ENCODE results near the gene JAG1. TPM values are rescaled to one million over a fixed set of nuclear protein-coding genes. Genes with fewer than 3 reads are reported as not detected.

JAG1 gene
- polyA plus RNA-seq, 3 donors = 0.70 to 6.8 (median 0.85) TPM

DNA sequence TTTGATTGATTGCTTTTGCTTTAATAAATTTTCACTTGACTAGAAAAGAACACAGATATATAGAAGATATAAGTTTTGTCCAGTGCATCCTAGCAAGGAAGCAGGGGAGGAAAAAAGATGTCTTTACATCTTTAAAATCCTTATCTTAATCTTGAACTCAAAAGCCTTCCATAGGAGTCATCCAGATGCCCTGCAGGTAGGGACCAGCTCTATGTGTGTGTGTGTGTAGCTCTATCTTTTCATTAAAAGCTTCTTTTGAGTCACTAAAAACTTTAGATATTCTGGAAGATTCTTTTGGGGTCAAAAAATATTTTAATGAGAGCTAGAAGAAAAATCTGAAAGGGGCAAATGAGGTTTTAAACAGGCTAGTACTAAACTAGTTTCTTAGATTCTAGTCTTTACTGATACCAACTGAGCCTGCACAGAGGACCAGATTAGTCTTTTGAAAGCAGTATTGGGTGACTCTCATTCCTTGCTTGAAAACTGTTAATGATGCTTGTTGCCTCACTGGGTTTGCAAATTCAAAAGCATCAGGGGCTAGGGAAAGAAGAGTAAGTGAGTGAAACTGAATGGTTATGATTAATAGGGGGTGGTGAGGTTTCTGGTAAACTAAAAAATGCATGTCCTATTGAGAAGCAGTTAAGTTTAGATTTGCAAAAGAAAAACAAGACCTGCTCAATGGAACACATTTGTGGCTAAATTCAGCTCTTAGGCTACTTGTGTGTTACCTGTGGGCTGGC, 40.6 kb upstream of the JAG1 start:
- Histone ChIP-seq H3K4me1 (ENCODE audit: control insufficient read depth in 1 of 2, insufficient read depth in 2 of 2, low read length in 2 of 2) (no peaks in the 10 kb centered on the region), H3K4me3 (replicated peaks in 1 of 3; ENCODE audit: low read depth in 2 of 3, low read length in 3 of 3) (no peak overlapping the region), H3K27ac (ENCODE audit: low read depth in 1 of 2, low read length in 2 of 2) (no peak overlapping the region), H3K9me3 (replicated peaks in 1 of 2; ENCODE audit: control insufficient read depth in 1 of 2, insufficient read depth in 1 of 2, low read length in 2 of 2) (no peaks in the 10 kb centered on the region), H3K27me3 (ENCODE audit: control insufficient read depth in 2 of 2, insufficient read depth in 2 of 2, low read length in 2 of 2) (no peaks in the 10 kb centered on the region), H4K20me1 (ENCODE audit: insufficient read depth, low read length) (no peaks in the 10 kb centered on the region), H3K36me3 (replicated peaks in 1 of 2; ENCODE audit: control insufficient read depth in 1 of 2, insufficient read depth in 2 of 2, low read length in 2 of 2) (no peaks in the 10 kb centered on the region), H3K4me2 (replicated peaks; ENCODE audit: extremely low read depth, low read length, poor library complexity, severe bottlenecking) (no peak overlapping the region), H2AFZ (ENCODE audit: insufficient read depth, low read depth, low read length, poor library complexity, severe bottlenecking) (no peak overlapping the region), H3K79me2 (ENCODE audit: insufficient read depth, low read length) (no peaks in the 10 kb centered on the region), H3K9ac (ENCODE audit: insufficient read depth, low read length, poor library complexity, severe bottlenecking) (no peak overlapping the region)
- DNase-seq = no peak
- Mint-ChIP-seq H3K4me3 (no peak overlapping the region), H3K27me3 (ENCODE audit: low read depth in 3 of 3) (peaks cover 0 to 2% (median 2%) of the 10 kb centered on the region in 3 donors), H3K4me1 (no peaks in the 10 kb centered on the region), H3K9me3 (peaks cover 0 to 3% (median 0%) of the 10 kb centered on the region in 7 donors), H3K36me3 (no peaks in the 10 kb centered on the region), H3K27ac (no peak overlapping the region)
- TF ChIP-seq, protein P1, sequence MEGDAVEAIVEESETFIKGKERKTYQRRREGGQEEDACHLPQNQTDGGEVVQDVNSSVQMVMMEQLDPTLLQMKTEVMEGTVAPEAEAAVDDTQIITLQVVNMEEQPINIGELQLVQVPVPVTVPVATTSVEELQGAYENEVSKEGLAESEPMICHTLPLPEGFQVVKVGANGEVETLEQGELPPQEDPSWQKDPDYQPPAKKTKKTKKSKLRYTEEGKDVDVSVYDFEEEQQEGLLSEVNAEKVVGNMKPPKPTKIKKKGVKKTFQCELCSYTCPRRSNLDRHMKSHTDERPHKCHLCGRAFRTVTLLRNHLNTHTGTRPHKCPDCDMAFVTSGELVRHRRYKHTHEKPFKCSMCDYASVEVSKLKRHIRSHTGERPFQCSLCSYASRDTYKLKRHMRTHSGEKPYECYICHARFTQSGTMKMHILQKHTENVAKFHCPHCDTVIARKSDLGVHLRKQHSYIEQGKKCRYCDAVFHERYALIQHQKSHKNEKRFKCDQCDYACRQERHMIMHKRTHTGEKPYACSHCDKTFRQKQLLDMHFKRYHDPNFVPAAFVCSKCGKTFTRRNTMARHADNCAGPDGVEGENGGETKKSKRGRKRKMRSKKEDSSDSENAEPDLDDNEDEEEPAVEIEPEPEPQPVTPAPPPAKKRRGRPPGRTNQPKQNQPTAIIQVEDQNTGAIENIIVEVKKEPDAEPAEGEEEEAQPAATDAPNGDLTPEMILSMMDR (IDR thresholded peaks at IDR 0.05) = no peak
- intact Hi-C loops (cut with micrococcal nuclease) = no loop called here

DNA sequence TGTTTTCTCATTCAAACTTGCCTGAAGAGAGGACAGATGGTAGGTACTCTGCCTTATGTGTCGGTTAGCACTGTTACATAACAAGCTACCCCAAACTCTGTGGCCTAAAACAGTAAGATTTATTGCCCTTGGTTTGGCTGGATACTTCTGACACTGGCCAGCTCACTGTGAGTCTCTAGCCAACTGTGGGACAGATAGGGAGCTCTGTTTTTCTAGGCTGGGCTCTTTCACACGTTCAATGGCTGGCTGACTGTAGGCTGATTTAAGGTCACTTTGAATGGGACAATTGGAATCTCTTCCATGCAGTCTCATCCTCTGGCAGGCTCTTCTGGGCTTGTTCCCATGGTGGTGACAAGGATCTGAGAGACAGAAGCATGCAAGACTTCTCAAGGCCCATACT, 39.4 kb upstream of the JAG1 start:
- TF ChIP-seq, protein P1 (IDR thresholded peaks at IDR 0.05) = no peak
- WGBS (ENCODE audit: insufficient coverage) = 89% methylated on average over 1 of the region's 2 CpGs

More for the DNA sequence above, 39.4 kb upstream of the JAG1 start:
- intact Hi-C loops (cut with micrococcal nuclease) = no loop called here
- no peak overlapping the region for H3K27ac ChIP-seq (ENCODE audit: low read depth in 1 of 2, low read length in 2 of 2)
- Mint-ChIP-seq H3K27ac (no peak overlapping the region), H3K27me3 (ENCODE audit: low read depth in 3 of 3) (peaks cover 0 to 2% (median 2%) of the 10 kb centered on the region in 3 donors), H3K4me3 (no peak overlapping the region), H3K36me3 (no peaks in the 10 kb centered on the region), H3K9me3 (peaks cover 0 to 3% (median 0%) of the 10 kb centered on the region in 7 donors), H3K4me1 (no peaks in the 10 kb centered on the region)
- H4K20me1 ChIP-seq (ENCODE audit: insufficient read depth, low read length) = no peaks in the 10 kb centered on the region
- H3K79me2 ChIP-seq (ENCODE audit: insufficient read depth, low read length) = no peaks in the 10 kb centered on the region
- no peak overlapping the region for H3K4me2 ChIP-seq (replicated peaks; ENCODE audit: extremely low read depth, low read length, poor library complexity, severe bottlenecking)
- H3K27me3 ChIP-seq (ENCODE audit: control insufficient read depth in 2 of 2, insufficient read depth in 2 of 2, low read length in 2 of 2) = no peaks in the 10 kb centered on the region
- H3K4me1 ChIP-seq (ENCODE audit: control insufficient read depth in 1 of 2, insufficient read depth in 2 of 2, low read length in 2 of 2) = no peaks in the 10 kb centered on the region
- H2AFZ ChIP-seq (ENCODE audit: insufficient read depth, low read depth, low read length, poor library complexity, severe bottlenecking) = no peak overlapping the region
- H3K4me3 ChIP-seq (replicated peaks in 1 of 3; ENCODE audit: low read depth in 2 of 3, low read length in 3 of 3) = no peak overlapping the region
- no peak for DNase-seq
- H3K9me3 ChIP-seq (replicated peaks in 1 of 2; ENCODE audit: control insufficient read depth in 1 of 2, insufficient read depth in 1 of 2, low read length in 2 of 2) = no peaks in the 10 kb centered on the region
- no peak overlapping the region for H3K9ac ChIP-seq (ENCODE audit: insufficient read depth, low read length, poor library complexity, severe bottlenecking)
- no peaks in the 10 kb centered on the region for H3K36me3 ChIP-seq (replicated peaks in 1 of 2; ENCODE audit: control insufficient read depth in 1 of 2, insufficient read depth in 2 of 2, low read length in 2 of 2)
